ENCODE results near the gene RTP5.
"Not testable (repeated sequence)": the region's sequence is repeated elsewhere in the genome, so short reads cannot be mapped to it uniquely, and the experiment has no call there.

RTP5 gene

GRCh38 chr2:241906826-241907570 lies 37.5 kb downstream of the RTP5 start:
- peaks cover 16% of the 10 kb centered on the region for H3K36me3 Mint-ChIP-seq (ENCODE audit: low read depth)
- H3K4me3 Mint-ChIP-seq, result no peak overlapping the region
- no peak overlapping the region for H3K27ac Mint-ChIP-seq
- no peak for TF ChIP-seq CTCF (IDR thresholded peaks at IDR 0.05; ENCODE audit: unreplicated experiment in 3 of 3)
- H3K27me3 Mint-ChIP-seq (ENCODE audit: low read depth), result peaks cover 7% of the 10 kb centered on the region
- H3K4me1 Mint-ChIP-seq, result peaks cover 2% of the 10 kb centered on the region
- peaks cover 4% of the 10 kb centered on the region for H3K9me3 Mint-ChIP-seq

DNA sequence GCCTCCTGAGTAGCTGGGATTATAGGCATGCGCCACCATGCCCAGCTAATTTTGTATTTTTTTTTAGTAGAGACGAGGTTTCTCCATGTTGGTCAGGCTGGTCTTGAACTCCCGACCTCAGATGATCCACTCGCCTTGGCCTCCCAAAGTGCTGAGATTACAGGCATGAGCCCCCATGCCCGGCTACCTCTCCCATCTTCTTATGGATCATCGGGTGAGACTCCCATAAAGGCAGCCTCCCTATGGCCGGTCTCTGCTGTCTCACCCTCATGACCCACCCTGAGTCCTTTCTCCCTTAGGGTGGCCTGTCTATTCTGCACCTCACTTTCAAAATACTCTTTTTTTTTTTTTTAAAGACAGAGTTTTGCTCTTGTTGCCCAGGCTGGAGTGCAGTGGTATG lies 38.3 kb downstream of the RTP5 start:
- not testable (repeated sequence) for H3K27me3 Mint-ChIP-seq (ENCODE audit: low read depth); H3K4me3 Mint-ChIP-seq; H3K9me3 Mint-ChIP-seq; H3K27ac Mint-ChIP-seq; H3K4me1 Mint-ChIP-seq
- peaks cover 19% of the 10 kb centered on the region for H3K36me3 Mint-ChIP-seq (ENCODE audit: low read depth)

DNA sequence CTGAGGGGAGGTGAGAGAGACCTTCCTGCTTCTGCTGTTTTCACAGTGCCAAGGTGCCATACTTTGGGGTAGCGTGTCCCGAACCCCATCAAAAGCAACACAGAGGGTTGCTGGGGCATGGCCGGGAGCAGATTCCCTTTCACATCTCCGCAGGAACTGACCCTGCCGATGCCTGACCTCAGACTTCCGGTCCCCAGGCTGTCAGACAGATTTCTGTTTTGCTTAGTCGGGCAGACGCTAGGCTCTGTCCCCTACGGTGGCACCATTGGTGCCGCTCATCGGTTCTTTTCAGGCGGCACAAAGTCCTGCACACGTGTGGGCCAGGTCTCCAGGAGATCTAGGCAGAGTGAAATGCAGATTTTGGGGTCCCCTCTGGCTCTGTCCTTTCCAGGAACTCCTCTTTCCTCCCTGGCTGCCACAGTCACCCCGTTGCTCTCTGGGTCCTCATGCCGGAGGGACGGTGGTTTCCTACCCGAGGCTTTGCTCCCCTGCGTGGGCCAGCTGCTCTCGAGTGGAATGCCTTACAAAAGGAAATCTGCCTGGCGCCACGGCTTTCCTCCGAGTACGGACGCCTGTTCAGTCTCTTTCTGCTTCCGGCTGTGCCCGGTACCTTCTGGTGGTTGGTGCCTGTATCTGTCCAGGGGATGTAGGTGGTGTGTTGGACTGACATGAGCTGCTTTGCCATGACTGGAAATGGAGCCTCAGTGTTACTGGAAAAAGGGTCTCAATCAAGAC lies 39.3 kb downstream of the RTP5 start:
- H3K27me3 Mint-ChIP-seq (ENCODE audit: low read depth), result peaks cover 7% of the 10 kb centered on the region
- no peak overlapping the region for H3K4me3 Mint-ChIP-seq
- no peak overlapping the region for H3K27ac Mint-ChIP-seq
- TF ChIP-seq CTCF (IDR thresholded peaks at IDR 0.05; ENCODE audit: unreplicated experiment in 3 of 3), result no peak
- peaks cover 15% of the 10 kb centered on the region for H3K9me3 Mint-ChIP-seq
- H3K4me1 Mint-ChIP-seq, result no peaks in the 10 kb centered on the region
- peaks cover 22% of the 10 kb centered on the region for H3K36me3 Mint-ChIP-seq (ENCODE audit: low read depth)

GRCh38 chr2:241909769-241910168 lies 40.2 kb downstream of the RTP5 start:
- H3K9me3 Mint-ChIP-seq, result peaks cover 18% of the 10 kb centered on the region
- peaks cover 7% of the 10 kb centered on the region for H3K27me3 Mint-ChIP-seq (ENCODE audit: low read depth)
- no peaks in the 10 kb centered on the region for H3K4me1 Mint-ChIP-seq
- H3K36me3 Mint-ChIP-seq (ENCODE audit: low read depth), result peaks cover 25% of the 10 kb centered on the region
- no peak overlapping the region for H3K4me3 Mint-ChIP-seq
- H3K27ac Mint-ChIP-seq, result no peak overlapping the region
- no peak for TF ChIP-seq CTCF (IDR thresholded peaks at IDR 0.05; ENCODE audit: unreplicated experiment in 3 of 3)

DNA sequence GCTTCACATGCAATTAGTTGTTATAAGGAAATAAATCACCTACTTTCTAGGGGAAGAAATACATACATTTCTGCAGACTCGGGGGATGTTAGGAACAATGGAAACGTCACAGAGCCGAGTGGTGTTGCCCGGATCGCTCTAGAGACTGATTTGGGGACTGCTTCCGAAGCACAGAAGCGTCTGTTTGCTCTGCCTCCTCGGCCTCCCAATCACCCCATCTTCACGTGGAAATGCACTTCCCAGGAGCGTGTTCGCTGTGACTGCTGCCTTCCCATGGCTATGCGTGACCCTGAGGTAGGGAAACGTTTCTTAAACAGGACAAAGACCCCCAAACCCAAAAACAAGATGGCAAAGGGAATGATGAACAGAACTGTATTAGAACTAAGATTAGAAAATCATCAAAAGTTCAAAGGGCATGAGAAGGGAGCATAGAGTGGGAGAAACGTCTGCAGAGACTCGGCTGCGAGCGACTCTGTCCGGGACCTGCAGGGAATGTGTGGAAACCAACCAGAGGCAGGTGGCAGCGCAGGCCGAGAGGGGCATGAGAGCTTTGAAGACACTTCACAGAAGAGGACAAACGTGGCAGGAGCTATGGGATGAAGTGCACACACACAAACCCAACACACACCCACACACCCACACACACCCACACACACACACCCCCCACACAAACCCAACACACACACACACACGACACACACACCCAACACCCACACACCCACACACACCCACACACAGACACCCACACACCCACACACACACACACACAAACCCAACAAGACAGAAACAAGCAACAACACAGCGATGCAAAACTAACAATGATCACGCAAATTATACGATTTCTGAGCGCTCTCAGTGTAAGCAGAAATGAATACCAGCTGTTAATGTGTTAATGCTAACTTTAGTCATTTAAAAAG lies 41.3 kb downstream of the RTP5 start:
- H3K36me3 Mint-ChIP-seq (ENCODE audit: low read depth), result peaks cover 25% of the 10 kb centered on the region
- H3K27ac Mint-ChIP-seq, result no peak overlapping the region
- H3K4me3 Mint-ChIP-seq, result no peak overlapping the region
- TF ChIP-seq CTCF (IDR thresholded peaks at IDR 0.05; ENCODE audit: unreplicated experiment in 3 of 3), result no peak
- H3K4me1 Mint-ChIP-seq, result no peaks in the 10 kb centered on the region
- H3K27me3 Mint-ChIP-seq (ENCODE audit: low read depth), result peaks cover 2% of the 10 kb centered on the region
- H3K9me3 Mint-ChIP-seq, result peaks cover 23% of the 10 kb centered on the region

DNA sequence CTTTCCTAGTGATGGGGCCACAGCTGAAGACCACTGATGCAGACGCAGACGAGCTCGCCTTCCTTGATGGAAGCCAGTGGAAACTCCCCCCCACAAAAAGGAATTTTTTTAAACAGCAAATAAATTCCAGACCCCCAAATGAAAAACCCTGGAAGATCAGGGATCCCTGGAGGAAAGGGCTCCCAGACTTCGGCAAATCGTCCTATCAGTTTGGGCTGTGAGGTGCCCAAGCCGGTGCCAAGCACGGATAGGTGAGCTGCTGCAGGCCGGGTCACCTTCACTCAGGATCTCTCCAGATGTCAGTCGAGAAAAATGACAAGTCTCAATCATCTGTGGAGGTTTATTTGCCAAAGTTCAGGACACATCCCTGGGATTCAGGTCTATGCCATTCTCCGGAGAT lies 42.0 kb downstream of the RTP5 start:
- TF ChIP-seq CTCF (IDR thresholded peaks at IDR 0.05; ENCODE audit: unreplicated experiment in 3 of 3), result no peak
- Mint-ChIP-seq H3K36me3 (ENCODE audit: low read depth) (peaks cover 25% of the 10 kb centered on the region), H3K27me3 (ENCODE audit: low read depth) (no peaks in the 10 kb centered on the region), H3K9me3 (peaks cover 28% of the 10 kb centered on the region), H3K4me3 (no peak overlapping the region), H3K27ac (no peak overlapping the region), H3K4me1 (no peaks in the 10 kb centered on the region)

Data from nephron (organoid).